Stimulated activated naive CD8-positive, alpha-beta T cell treated with anti-CD3 and anti-CD28 coated beads, Interleukin-15, Interleukin-2, amounts not matched to agents 100 ng/mL and 50 ng/mL, for 24 hours (primary cell): ENCODE data around the gene SIX5.

Source experiments
- H3K27ac Mint-ChIP-seq: one replicate; pipeline ENCODE4 v1.8.0; 2021; ENCODE audit warnings: mild to moderate bottlenecking, mixed read lengths
- H3K27me3 Mint-ChIP-seq: one replicate; pipeline ENCODE4 v1.8.0; 2021; ENCODE audit warnings: mixed read lengths
- H3K36me3 Mint-ChIP-seq: one replicate; pipeline ENCODE4 v1.8.0; 2021; ENCODE audit warnings: low read depth, mixed read lengths
- H3K4me1 Mint-ChIP-seq: one replicate; pipeline ENCODE4 v1.8.0; 2021; ENCODE audit warnings: low read depth, mixed read lengths
- H3K4me3 Mint-ChIP-seq: one replicate; pipeline ENCODE4 v1.8.0; 2021; ENCODE audit warnings: mild to moderate bottlenecking, mixed read lengths
- H3K9me3 Mint-ChIP-seq: one replicate; pipeline ENCODE4 v1.8.0; 2021; ENCODE audit warnings: mixed read lengths

The SIX5 gene

GRCh38 chr19:45784096-45784495 lies 15.0 kb upstream of the SIX5 start:
- peaks cover 37% of the 10 kb centered on the region for H3K36me3 Mint-ChIP-seq
- H3K9me3 Mint-ChIP-seq, result no peaks in the 10 kb centered on the region
- H3K4me1 Mint-ChIP-seq, result peaks cover 11% of the 10 kb centered on the region
- no peak overlapping the region for H3K4me3 Mint-ChIP-seq
- H3K27me3 Mint-ChIP-seq, result peaks cover 13% of the 10 kb centered on the region
- no peak overlapping the region for H3K27ac Mint-ChIP-seq

DNA sequence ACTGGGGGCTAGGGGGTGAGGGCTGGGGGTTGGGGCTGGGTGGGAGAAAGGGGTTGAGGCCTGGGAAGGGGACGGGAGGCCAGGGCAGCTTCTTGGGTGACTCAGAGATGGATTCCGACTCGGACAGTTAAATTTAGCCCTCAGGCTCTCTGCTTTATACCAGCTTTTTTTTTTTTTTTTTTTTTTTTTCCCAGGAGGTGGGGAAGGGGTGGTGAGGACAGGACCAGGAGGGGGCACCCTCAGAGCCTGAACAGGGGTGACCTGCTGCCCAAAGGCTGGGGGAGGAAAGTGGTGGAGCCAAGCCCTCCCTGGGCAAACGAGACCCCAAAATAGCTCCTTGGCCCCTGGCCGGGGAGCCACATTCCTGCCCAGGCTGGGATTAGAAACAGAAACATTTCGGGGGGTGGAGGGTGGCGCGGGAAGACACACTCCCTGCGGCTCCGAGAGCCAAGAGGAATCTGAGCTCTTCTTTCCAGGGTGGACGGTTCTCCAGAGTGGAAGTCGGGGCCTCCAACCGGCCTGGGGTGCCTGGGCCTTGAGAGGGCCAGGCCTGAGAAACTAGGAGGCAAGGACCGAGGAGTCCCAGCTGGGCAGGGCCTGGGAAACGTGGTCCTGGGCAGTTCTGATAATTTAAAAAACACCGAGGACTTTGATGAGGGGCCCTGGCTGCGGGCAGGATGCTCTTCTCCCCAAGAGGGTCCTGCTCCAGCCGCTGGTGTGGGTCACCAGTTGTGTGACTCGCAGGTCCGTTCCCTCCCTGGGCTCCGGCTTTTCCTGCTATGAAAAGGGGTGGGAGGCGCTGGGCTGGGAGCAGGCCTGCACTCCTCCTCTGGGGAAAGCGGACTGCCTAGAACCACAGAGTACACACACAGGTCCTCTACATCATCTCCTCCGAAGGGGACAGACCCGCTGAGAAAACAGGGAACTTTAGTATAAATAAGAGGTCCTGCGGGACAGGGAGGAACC lies 14.1 kb upstream of the SIX5 start:
- peaks cover 29% of the 10 kb centered on the region for H3K36me3 Mint-ChIP-seq
- H3K27me3 Mint-ChIP-seq, result peaks cover 14% of the 10 kb centered on the region
- no peak overlapping the region for H3K4me3 Mint-ChIP-seq
- no peaks in the 10 kb centered on the region for H3K9me3 Mint-ChIP-seq
- H3K4me1 Mint-ChIP-seq, result peaks cover 20% of the 10 kb centered on the region
- no peak overlapping the region for H3K27ac Mint-ChIP-seq

DNA sequence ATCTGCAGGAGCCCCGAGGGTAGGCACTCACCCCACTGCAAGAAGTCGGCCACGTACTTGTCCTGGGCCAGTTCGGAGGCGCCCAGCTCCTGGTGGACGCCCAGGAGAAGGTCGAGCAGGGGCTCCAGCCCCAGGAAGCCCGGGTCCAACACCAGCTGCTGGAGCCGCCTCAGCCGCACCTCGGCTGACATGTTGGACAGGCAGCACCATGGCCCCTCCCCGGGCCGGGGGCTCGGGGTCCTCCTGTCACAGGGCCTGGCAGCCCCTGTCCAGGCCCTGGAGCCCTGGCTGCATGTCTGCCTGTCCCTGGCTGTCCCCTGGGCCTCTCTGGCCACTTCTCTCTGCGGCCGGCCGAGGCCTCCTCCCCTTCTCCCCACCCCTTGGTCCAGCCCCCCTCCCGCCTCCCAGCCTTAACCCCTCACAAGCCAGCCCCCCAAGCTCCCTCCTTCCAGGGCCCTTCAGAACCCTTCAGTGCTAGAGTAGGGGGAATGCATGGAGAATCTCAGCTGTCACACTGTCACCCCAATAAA lies 13.2 kb upstream of the SIX5 start, which contains the start of gene DMPK:
DMPK (minus strand) TSS at position 329 of the 530 bp plus-strand sequence; CDS start at position 191, 138 bp downstream.
- Mint-ChIP-seq H3K36me3 (peaks cover 26% of the 10 kb centered on the region), H3K4me3 (no peak within 1 kb of the TSS), H3K4me1 (peaks cover 20% of the 10 kb centered on the region), H3K27ac (no peak within 1 kb of the TSS), H3K27me3 (peaks cover 14% of the 10 kb centered on the region), H3K9me3 (no peaks in the 10 kb centered on the region)

DNA sequence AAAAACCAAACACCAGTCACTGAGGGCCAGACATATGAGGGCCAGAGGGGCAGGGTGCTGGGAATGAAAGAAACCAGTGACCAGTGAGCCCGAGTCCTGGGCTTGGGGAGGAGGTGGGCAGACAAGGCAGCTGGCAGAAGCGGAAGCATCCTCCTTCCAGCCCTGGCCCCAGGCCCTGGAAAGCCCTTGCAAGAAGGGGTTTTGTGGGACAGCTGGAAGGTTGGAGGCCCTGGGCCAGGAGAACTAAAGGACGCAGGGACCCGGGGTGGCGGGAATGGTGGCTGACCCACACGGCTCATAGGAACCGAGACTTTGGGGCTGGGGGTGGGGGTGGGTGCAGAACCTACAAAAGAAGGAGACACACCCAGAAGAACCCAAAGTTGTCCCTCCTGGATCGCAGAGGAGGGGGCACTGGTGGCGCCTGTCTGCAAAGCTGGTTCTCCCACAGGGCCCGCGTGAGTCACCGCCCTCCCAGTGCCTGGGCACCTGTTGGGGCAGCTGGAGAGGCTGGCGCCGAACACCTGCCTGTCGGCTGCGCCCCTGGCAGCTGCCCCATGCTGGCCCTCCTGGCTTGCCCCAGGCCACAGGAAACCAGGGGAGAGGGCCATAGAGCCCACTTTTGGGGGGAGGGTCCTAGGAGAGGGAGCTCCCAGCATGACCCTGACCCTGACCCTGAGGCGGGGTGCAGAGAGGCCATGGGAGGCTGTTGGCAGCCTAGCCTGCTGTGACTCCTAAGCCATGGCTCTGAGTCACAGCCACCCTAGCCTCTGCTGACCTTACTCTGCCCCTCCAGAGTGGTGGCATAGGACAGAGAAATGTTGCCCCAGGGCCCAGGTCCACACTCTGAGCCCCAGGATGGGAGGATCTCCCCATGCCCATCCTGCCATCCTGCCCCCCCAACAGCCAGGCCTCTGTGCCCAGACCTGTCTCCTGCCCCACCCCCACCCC lies 12.4 kb upstream of the SIX5 start:
- H3K4me1 Mint-ChIP-seq, result peaks cover 20% of the 10 kb centered on the region
- H3K4me3 Mint-ChIP-seq, result no peak overlapping the region
- H3K36me3 Mint-ChIP-seq, result peaks cover 26% of the 10 kb centered on the region
- H3K9me3 Mint-ChIP-seq, result no peaks in the 10 kb centered on the region
- peaks cover 14% of the 10 kb centered on the region for H3K27me3 Mint-ChIP-seq
- no peak overlapping the region for H3K27ac Mint-ChIP-seq

- H3K9me3 Mint-ChIP-seq, result no peaks in the 10 kb centered on the region
- peaks cover 20% of the 10 kb centered on the region for H3K4me1 Mint-ChIP-seq
- peaks cover 23% of the 10 kb centered on the region for H3K36me3 Mint-ChIP-seq
- H3K27me3 Mint-ChIP-seq, result peaks cover 14% of the 10 kb centered on the region
- no peak overlapping the region for H3K4me3 Mint-ChIP-seq
- H3K27ac Mint-ChIP-seq, result peak overlapping the region; percentile 45
Measured at GRCh38 chr19:45780448-45781213, 11.6 kb upstream of the SIX5 start.

DNA sequence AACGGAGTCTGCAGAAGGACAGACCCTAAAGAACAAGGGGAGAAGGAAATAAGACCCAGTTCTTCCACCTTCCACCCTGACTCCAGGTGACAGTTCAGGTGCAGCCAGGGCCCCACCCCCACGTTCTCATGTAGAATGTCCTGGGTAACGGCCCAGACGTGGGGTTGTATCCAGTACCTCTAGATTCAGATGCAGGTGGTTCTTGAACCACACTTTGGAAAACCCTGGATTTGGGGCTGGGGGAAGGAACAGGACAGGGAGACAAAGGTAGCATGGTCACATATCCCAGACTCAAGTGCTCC lies 11.0 kb upstream of the SIX5 start:
- Mint-ChIP-seq H3K9me3 (no peaks in the 10 kb centered on the region), H3K4me1 (peaks cover 20% of the 10 kb centered on the region), H3K36me3 (peaks cover 20% of the 10 kb centered on the region), H3K27me3 (peaks cover 14% of the 10 kb centered on the region), H3K4me3 (no peak overlapping the region), H3K27ac (no peak overlapping the region)

GRCh38 chr19:45779231-45780145 lies 10.4 kb upstream of the SIX5 start:
- Mint-ChIP-seq H3K27ac (no peak overlapping the region), H3K4me1 (peaks cover 20% of the 10 kb centered on the region), H3K4me3 (peak overlapping the region; percentile 73), H3K9me3 (no peaks in the 10 kb centered on the region), H3K27me3 (peaks cover 14% of the 10 kb centered on the region), H3K36me3 (peaks cover 19% of the 10 kb centered on the region)

- H3K4me3 Mint-ChIP-seq, result no peak overlapping the region
- no peak overlapping the region for H3K27ac Mint-ChIP-seq
- H3K9me3 Mint-ChIP-seq, result no peaks in the 10 kb centered on the region
- H3K36me3 Mint-ChIP-seq, result peaks cover 19% of the 10 kb centered on the region
- H3K27me3 Mint-ChIP-seq, result peaks cover 14% of the 10 kb centered on the region
- peaks cover 20% of the 10 kb centered on the region for H3K4me1 Mint-ChIP-seq
Measured at GRCh38 chr19:45778010-45778661, 9.1 kb upstream of the SIX5 start.

DNA sequence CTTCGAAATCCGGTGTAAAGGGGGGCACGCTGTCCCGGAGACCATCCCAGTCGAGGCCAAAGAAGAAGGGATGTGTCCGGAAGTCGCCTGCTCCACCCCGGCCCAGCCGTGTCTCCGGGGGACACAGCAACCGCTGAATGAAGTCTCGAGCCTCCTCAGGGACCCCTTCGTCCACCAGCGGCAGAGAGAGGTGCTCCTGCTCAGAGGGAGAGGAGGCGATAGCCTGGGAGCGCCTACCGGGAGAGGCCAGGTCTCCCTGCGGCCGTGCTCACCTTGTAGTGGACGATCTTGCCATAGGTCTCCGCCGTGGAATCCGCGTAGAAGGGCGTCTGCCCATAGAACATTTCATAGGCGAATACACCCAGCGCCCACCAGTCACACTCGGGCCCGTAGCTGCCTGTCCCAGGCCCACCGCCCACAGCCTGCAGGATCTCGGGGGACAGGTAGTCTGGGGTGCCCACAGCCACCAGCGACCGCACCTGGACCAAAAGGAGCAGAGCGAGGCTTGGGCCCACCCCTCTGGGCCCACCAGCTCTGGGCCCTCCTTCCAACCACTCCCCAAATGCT lies 8.4 kb upstream of the SIX5 start:
- H3K36me3 Mint-ChIP-seq, result peaks cover 19% of the 10 kb centered on the region

DNA sequence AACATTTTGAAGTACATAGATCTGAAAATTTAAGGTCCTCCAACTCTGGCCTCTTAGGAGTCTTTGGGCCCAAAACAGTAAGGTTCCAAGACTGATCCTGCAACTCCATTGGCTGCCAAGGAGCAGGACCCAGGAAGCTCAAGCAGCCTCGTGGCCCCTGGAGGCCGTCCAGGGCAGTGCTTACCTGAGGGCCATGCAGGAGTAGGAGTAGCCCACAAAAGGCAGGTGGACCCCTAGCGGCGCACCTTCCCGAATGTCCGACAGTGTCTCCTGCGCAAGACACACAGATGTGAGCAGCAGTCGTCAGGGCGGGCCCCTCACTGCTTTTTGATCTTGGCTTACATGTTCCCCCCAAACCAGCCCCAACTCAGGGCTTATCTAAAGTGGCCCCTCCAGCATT lies 5.7 kb upstream of the SIX5 start:
- H3K4me1 Mint-ChIP-seq, result peaks cover 21% of the 10 kb centered on the region
- no peak overlapping the region for H3K4me3 Mint-ChIP-seq
- no peaks in the 10 kb centered on the region for H3K9me3 Mint-ChIP-seq
- H3K36me3 Mint-ChIP-seq, result peaks cover 19% of the 10 kb centered on the region
- no peak overlapping the region for H3K27ac Mint-ChIP-seq
- H3K27me3 Mint-ChIP-seq, result peaks cover 14% of the 10 kb centered on the region

More for the DNA sequence above, 8.4 kb upstream of the SIX5 start:
- peaks cover 14% of the 10 kb centered on the region for H3K27me3 Mint-ChIP-seq
- peaks cover 20% of the 10 kb centered on the region for H3K4me1 Mint-ChIP-seq
- H3K27ac Mint-ChIP-seq, result no peak overlapping the region
- no peaks in the 10 kb centered on the region for H3K9me3 Mint-ChIP-seq
- H3K4me3 Mint-ChIP-seq, result no peak overlapping the region

DNA sequence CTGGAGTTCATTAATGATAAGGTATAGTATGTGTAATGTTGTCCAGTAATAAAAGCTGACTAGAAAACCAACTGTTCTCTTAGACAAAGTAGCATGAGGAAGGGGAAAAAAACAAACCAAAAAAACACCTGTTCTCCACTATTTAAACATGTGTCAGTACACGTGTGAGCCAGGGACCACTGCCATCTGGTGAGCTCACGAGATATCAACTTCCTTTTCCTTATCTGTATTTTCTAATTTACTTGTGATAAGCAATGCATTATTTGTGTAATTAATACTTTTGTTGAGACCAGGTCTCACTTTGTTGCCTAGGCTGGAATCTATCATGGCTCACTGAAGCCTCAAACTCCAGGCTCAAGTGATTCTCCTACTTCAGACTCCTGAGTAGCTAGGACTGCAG lies 4.3 kb upstream of the SIX5 start:
- H3K36me3 Mint-ChIP-seq, result peaks cover 14% of the 10 kb centered on the region
- peaks cover 14% of the 10 kb centered on the region for H3K4me1 Mint-ChIP-seq
- H3K27ac Mint-ChIP-seq, result no peak overlapping the region
- peaks cover 5% of the 10 kb centered on the region for H3K27me3 Mint-ChIP-seq
- H3K9me3 Mint-ChIP-seq, result no peaks in the 10 kb centered on the region
- no peak overlapping the region for H3K4me3 Mint-ChIP-seq

DNA sequence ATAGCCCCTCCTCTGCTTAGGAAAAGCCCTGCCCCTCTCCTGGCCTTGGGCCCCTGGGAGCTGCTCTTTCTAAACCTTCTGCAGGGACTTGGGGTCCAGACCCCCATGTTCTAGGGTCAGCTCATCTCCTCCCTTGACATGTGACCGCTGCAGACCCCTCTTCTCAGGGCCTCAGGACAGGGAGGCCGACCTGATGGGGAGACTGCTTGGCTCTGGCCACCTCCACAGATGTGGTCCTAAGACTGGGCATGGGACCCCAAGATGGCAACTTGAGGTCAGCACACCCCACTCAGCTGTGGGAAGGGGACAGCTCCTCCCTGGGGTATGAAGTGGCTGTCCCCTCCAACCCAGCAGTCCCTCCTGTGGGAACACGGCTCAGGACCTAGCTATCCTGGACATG lies 3.9 kb upstream of the SIX5 start:
- H3K27ac Mint-ChIP-seq, result no peak overlapping the region
- H3K4me1 Mint-ChIP-seq, result peaks cover 14% of the 10 kb centered on the region
- H3K9me3 Mint-ChIP-seq, result no peaks in the 10 kb centered on the region
- peaks cover 13% of the 10 kb centered on the region for H3K36me3 Mint-ChIP-seq
- no peak overlapping the region for H3K4me3 Mint-ChIP-seq
- H3K27me3 Mint-ChIP-seq, result peaks cover 5% of the 10 kb centered on the region
